Upper lobe of right lung (tissue), 1 donor: ENCODE results near the gene PKP3. TPM values are rescaled to one million over a fixed set of nuclear protein-coding genes. Genes with fewer than 3 reads are reported as not detected.

Source experiments
- ATAC-seq: fragments of 200-7000 bp; cut with Tn5 transposase; one replicate; pipeline ENCODE4 v1.9.1; 2020; ENCODE audit warnings: mild to moderate bottlenecking, moderate library complexity
- DNase-seq: peaks from one replicate; pipeline ENCODE4 v3.0.0-alpha.2; 2020
- H3K27ac ChIP-seq: fragments of 200-600 bp; one replicate; pipeline ENCODE4 v1.8.0; 2022
- H3K27me3 ChIP-seq: fragments of 200-600 bp; one replicate; pipeline ENCODE4 v1.8.0; 2022; ENCODE audit warnings: mild to moderate bottlenecking
- H3K36me3 ChIP-seq: fragments of 200-600 bp; one replicate; pipeline ENCODE4 v1.8.0; 2022
- H3K4me1 ChIP-seq: fragments of 200-600 bp; one replicate; pipeline ENCODE4 v1.8.0; 2022
- H3K4me3 ChIP-seq: fragments of 200-600 bp; one replicate; pipeline ENCODE4 v1.8.0; 2022; ENCODE audit warnings: mild to moderate bottlenecking
- H3K9me3 ChIP-seq: fragments of 200-600 bp; one replicate; pipeline ENCODE4 v1.8.0; 2022
- CTCF ChIP-seq: fragments of 200-600 bp; IDR thresholded peaks from one replicate; pipeline ENCODE4 v1.8.0; 2022; ENCODE audit warnings: antibody characterized with exemption
- intact Hi-C: fragments of 100-400 bp; cut with DNase I; formaldehyde crosslinking; loops from one replicate; pipeline ENCODE4 v1.11.0; 2022
- total RNA-seq: library from RNA; stranded (reverse); fragmentation: NEBNext Ultra II Directional; extraction: Animal tissue kit (Norgen Biotek cat#: 25700); gene quantifications from one replicate; pipeline ENCODE4 v1.2.1, GENCODE V29; 2021
- donor health status: DM: no; HTN: yes; CAD: no; lungs with severe emphysema.

PKP3 gene
- total RNA-seq, 1 donor from 2014 or later, result 40.4 TPM

GRCh38 chr11:356610-357009 is 37.4 kb upstream of the PKP3 start:
- no peak for ATAC-seq
- intact Hi-C loops, result no loop called here

GRCh38 chr11:357582-357981 is 36.4 kb upstream of the PKP3 start:
- no peak for ATAC-seq
- no peak for DNase-seq

More at GRCh38 chr11:356610-357009, 37.4 kb upstream of the PKP3 start:
- TF ChIP-seq CTCF, result no peak
- H3K27me3 ChIP-seq, result no peaks in the 10 kb centered on the region
- no peaks in the 10 kb centered on the region for H3K36me3 ChIP-seq
- no peaks in the 10 kb centered on the region for H3K9me3 ChIP-seq
- H3K4me3 ChIP-seq, result no peak overlapping the region
- peaks cover 30% of the 10 kb centered on the region for H3K4me1 ChIP-seq
- DNase-seq, result no peak
- no peak overlapping the region for H3K27ac ChIP-seq

GRCh38 chr11:358129-358800 is 35.7 kb upstream of the PKP3 start:
- Histone ChIP-seq H3K27me3 (no peaks in the 10 kb centered on the region), H3K4me3 (no peak overlapping the region), H3K27ac (no peak overlapping the region), H3K4me1 (peaks cover 22% of the 10 kb centered on the region), H3K9me3 (no peaks in the 10 kb centered on the region), H3K36me3 (no peaks in the 10 kb centered on the region)
- no peak for TF ChIP-seq CTCF
- DNase-seq, result peak; percentile 48
- ATAC-seq, result no peak
- intact Hi-C loops, result no loop called here

More at GRCh38 chr11:357582-357981, 36.4 kb upstream of the PKP3 start:
- Histone ChIP-seq H3K27ac (no peak overlapping the region), H3K9me3 (no peaks in the 10 kb centered on the region), H3K27me3 (no peaks in the 10 kb centered on the region), H3K4me1 (peaks cover 29% of the 10 kb centered on the region), H3K36me3 (no peaks in the 10 kb centered on the region), H3K4me3 (no peak overlapping the region)
- TF ChIP-seq CTCF, result no peak
- intact Hi-C loops, result no loop called here

- no peak overlapping the region for H3K27ac ChIP-seq
- H3K4me1 ChIP-seq, result peaks cover 12% of the 10 kb centered on the region
- no peaks in the 10 kb centered on the region for H3K27me3 ChIP-seq
- no peaks in the 10 kb centered on the region for H3K36me3 ChIP-seq
- H3K4me3 ChIP-seq, result no peak overlapping the region
- H3K9me3 ChIP-seq, result no peaks in the 10 kb centered on the region
- intact Hi-C loops, result no loop called here
- ATAC-seq (no peak), DNase-seq (no peak)
- TF ChIP-seq CTCF, result no peak
Measured at GRCh38 chr11:359181-359714, 34.8 kb upstream of the PKP3 start.

GRCh38 chr11:360326-361280 is 33.4 kb upstream of the PKP3 start:
- no peak for DNase-seq
- Histone ChIP-seq H3K4me3 (no peak overlapping the region), H3K36me3 (no peaks in the 10 kb centered on the region), H3K27ac (no peak overlapping the region), H3K9me3 (no peaks in the 10 kb centered on the region), H3K4me1 (peaks cover 2% of the 10 kb centered on the region), H3K27me3 (no peaks in the 10 kb centered on the region)
- intact Hi-C loops, result no loop called here
- ATAC-seq, result peak; percentile 16
- TF ChIP-seq CTCF, result no peak
